Measurements from ENCODE around the gene CCDC92B.
"Not testable (repeated sequence)": the region's sequence is repeated elsewhere in the genome, so short reads cannot be mapped to it uniquely, and the experiment has no call there.

Gene CCDC92B

DNA sequence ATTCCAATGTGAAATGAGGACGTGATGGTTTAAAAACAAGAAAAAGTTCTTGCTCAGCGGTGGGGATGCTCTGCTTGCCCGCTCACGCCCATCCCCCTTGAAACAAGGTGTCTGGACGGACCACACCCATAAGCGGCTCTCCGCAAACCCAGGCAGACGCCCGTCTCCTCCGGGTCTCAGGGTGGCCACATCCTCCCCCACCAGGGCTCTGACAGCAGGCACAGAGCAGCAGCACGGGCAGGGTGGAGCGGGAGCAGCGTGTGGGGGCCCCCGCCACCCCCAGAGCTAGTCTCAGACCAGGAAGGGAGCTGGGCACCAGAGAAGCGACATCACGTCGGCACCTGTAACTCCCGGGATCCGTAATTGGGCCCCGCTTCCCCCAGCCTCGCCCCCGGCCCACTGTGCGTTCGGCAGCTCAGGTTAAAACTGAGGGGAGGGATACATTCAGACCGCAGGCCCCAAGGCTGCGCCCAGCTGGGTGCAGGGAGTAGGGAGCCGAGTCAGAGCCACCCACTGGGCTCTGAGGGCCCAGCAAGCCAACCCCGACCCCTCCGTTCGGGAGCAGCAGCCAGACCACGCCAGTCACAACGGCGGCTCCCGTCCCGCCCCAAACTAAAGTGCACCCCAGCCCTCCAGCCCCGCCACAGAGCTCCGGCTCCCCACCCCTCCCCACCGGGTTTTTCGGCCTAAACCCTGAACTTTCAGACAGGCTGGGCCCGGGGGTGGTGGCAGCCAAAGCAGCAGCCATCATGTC lies 59.9 kb downstream of the CCDC92B start:
- DNase-seq (ENCODE audit: low read depth): no peak

DNA sequence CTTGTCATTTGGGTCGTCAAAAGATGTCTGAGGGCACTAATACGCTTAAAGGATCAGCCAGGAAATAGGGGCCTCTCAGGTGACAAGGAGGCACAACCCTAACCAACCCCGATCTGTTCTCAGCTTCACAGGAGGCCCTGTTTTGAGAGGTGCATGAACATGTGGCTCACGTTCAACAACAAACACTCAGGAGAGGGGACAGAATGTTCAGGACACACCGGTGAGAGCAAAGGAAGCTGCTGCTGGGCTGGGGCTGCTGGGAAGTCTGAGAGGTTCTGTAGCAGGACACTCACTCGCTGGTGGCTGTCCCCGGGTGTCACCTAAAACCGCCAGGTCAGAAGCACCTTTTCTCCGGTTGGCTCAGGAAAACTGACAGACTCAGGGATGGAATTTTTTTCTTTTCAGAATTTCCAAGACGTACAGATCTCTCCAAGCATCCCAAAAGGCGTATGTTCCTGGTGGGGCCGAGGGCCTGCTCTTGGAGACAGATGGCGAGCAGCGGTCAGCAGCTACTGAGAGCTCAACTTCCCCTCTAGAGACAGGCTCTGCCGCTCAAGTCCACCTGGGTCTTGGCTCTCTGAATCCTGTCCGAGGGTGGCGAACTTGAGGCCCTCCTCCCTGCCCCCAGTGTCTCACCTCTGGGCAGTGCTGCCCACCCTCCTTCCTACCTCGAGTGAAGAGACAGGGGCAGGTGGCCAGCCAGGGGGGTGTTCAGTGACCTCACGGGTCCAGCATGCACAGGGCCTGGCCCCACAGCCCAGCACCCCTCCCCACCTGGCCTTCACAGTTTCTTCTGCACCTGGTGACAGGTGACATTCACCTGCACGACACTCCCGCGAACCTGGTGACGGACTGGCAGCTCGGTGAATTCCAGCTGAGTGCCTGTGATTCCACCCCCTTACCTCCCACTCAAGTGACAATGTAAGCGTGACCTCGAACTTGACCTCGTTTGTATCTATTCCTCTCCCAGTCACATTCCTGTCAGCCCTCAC lies 60.8 kb downstream of the CCDC92B start:
- DNase-seq (ENCODE audit: low read depth): no peak

DNA sequence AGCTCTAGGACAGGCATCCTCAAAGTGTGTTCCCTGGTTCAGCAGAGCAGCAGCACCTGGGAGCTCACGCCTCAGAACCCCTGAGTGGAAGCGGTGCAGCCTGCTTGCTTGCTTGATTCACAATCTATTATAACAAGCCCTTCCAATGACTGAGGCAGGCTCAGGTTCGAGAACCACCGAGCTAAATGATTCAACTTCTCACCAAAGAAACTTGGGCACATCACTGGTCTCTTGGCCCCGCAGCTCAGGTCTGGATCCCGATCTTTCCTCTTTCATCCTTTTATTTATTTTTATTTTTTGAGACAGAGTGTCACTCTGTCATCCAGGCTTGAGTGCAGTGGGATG lies 62.4 kb downstream of the CCDC92B start:
- no peak for DNase-seq (ENCODE audit: low read depth)

DNA sequence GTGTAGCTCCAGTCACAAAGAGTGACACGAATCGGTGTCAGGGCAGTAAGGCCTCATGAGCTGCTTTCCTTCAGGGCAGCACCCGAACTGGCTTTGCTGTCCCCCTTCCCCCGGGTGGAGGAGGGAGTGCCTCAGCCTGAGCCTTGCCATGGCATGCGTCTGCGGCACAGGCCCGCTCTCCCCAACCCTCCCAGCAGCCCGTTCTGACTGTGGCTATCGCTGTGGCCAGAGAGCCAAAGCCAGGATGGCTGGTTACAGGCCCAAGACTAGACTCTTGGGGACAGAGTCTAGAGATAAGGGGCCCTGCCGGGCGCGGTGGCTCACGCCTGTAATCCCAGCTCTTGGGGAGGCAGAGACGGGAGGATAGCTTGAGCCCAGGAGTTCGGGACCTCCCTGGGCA lies 63.8 kb downstream of the CCDC92B start:
- DNase-seq (ENCODE audit: low read depth): no peak

DNA sequence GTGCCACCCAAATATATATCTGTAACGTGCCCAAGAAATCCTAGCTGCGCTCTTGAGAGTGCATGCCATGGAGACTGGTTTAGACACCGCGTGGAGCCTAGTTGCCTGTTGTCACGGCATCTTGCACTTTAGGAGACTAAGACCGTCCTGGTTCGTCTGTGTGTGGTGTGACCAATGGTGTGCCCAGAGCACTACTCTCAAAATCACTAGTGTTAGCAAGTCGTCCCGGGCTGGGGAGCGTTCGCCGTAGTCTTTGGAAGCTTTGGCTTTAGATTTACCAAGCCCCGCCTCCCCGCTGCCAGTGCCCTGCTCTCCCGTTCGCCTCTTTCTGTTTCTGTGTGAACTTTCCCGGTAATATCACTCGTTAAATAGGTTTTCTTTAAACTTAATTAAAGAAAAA lies 64.9 kb downstream of the CCDC92B start:
- no peak for DNase-seq (ENCODE audit: low read depth)

DNA sequence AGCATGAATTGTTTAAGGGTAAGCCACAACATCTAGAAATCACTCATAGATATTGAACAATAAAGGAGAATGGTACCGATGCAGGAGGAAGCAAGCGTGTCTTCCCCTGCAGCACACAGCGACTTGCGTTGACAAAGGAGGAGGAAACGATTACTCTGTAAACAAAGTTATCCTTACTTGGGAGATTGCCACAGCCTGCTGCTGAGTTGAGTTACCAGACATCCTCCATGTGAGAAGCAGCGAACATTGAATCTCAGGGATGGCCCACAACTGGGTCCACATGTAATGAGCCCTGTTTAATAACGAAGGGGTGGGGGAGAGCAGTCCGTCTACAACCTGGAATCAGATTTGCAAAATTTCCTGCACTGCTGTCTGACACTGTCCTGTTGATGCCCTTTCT lies 65.5 kb downstream of the CCDC92B start:
- DNase-seq (ENCODE audit: low read depth): no peak

DNA sequence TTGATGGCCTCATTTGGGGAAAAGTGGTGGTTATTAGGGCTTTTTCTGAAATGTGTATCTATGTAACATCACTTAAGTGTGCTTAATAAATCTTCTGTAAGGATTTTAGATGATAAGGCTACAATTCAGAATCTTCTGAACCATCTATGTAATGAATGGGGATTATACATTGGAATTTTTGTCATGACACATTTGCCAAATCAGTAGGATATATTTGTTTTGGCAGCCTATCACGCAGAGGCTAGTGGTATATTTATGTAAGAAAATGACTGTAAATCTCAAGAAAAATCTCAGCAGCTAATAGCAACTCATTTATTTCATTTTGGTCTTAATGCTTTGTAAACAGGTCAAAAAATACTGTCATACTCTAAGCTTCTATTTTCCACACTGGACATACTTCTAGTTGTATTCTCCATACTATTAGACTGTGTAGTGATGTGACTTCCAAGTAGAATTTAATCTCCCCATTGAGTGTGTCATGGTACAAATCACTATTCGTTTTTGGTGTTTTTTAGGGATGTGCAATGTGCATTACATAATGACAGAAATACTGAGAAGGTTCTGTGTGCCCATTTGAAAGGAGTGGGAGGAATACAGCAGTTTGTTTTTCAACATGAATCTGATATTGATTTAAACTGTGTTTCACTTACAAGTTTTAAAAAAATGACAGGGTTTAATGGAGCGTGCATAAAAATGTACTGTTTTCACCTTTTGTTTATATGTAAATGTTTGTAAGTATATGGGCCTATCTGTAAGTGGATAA lies 67.1 kb downstream of the CCDC92B start:
- no peak for DNase-seq (ENCODE audit: low read depth)

DNA sequence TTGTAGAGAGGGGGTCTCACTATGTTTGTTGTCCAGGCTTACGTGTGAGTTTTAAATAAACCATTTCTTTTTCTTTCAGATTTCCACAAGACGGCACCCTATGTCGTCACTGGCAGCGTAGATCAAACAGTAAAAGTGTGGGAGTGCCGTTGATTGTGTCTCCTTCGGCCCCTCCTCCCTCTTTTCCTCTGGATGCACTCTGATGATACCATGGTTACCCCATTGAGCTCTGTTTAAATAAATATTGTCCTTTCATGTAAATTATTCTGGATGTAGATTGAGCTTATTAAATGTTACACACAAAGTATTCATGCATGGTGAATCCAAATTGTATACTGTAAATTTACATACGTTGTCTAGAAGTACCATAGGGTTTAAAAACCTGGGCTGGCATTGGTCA lies 67.8 kb downstream of the CCDC92B start:
- no peak for DNase-seq (ENCODE audit: low read depth)

DNA sequence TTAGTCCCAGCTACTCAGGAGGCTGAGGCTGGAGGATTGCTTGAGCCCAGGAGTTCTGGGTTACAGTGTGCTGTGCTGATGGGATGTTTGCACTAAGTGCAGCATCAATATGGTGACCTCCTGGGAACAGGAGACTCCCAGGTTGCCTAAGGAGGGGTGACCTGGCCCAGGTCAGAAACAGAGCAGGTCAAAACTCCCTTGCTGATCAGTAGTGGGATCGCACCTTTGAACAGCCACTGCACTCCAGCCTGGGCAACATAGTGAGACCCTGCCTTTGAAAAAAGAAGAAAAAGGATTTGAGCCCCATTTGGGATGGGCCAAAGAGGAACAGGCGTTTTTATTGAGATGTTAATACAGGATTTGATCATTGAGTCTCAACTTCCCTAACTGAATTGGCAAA lies 68.5 kb downstream of the CCDC92B start:
- DNase-seq (ENCODE audit: low read depth): no peak

DNA sequence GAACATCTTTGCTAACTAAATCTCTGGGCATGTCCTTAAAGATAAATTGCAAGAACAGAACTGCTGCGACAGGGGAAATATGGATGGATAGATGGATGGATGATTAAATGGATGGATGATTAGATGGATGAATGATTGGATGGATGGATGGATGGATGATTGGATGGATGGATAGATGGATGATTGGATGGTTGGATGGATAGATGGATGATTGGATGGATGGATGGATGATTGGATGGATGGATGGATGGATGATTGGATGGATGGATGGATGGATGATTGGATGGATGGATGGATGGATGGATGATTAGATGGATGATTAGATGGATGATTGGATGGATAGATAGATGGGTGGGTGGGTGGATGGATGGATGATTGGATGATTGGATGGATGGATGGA lies 70.2 kb downstream of the CCDC92B start:
- DNase-seq (ENCODE audit: low read depth): not testable (repeated sequence)
